ENCODE data around the gene NXPH2. TPM values are rescaled to one million over a fixed set of nuclear protein-coding genes. Genes with fewer than 3 reads are reported as not detected.

Gene NXPH2
- total RNA-seq, 2 donors from 2014 or later = not detected

- Histone ChIP-seq H3K27ac (no peak overlapping the region), H3K36me3 (no peaks in the 10 kb centered on the region), H3K9me3 (no peaks in the 10 kb centered on the region), H3K27me3 (replicated peaks; ENCODE audit: insufficient read depth) (peaks cover 5% of the 10 kb centered on the region), H3K4me1 (ENCODE audit: control insufficient read depth in 1 of 2, low read depth in 2 of 2) (peaks cover 0 to 13% of the 10 kb centered on the region in 2 donors), H3K4me3 (no peak overlapping the region)
- TF ChIP-seq, protein P1, sequence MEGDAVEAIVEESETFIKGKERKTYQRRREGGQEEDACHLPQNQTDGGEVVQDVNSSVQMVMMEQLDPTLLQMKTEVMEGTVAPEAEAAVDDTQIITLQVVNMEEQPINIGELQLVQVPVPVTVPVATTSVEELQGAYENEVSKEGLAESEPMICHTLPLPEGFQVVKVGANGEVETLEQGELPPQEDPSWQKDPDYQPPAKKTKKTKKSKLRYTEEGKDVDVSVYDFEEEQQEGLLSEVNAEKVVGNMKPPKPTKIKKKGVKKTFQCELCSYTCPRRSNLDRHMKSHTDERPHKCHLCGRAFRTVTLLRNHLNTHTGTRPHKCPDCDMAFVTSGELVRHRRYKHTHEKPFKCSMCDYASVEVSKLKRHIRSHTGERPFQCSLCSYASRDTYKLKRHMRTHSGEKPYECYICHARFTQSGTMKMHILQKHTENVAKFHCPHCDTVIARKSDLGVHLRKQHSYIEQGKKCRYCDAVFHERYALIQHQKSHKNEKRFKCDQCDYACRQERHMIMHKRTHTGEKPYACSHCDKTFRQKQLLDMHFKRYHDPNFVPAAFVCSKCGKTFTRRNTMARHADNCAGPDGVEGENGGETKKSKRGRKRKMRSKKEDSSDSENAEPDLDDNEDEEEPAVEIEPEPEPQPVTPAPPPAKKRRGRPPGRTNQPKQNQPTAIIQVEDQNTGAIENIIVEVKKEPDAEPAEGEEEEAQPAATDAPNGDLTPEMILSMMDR (IDR thresholded peaks at IDR 0.05) = no peak
- DNase-seq (ENCODE audit: low spot score) (no peak), ATAC-seq (ENCODE audit: insufficient number of reproducible peaks, low FRiP score, low read depth) (no peak)
These were observed 4.5 kb downstream of the NXPH2 start for GRCh38 chr2:138775736-138776135.

DNA sequence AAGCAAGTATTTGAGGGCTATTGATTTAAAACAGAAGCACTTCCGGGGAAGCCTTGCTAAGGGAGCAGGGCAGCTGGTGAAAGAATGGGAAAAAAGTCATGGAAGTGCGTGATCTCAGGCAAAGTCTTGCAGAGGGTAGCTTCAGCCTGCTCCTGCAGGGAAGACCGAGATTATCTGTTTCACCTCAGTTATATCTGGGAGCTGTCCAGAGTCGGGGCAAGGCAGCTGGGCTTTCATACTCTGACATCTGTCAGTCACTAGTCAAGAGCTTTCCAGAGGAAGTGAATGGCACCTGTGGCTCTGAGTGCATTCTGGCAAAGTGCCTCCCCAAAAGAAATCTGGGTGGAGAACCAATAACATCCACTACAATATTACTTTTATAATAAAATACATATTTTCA is 8.7 kb downstream of the NXPH2 start:
- no peak overlapping the region for H3K4me3 ChIP-seq
- no peaks in the 10 kb centered on the region for H3K36me3 ChIP-seq
- no peak for DNase-seq (ENCODE audit: low spot score)
- TF ChIP-seq, protein P1 (IDR thresholded peaks at IDR 0.05) = no peak
- no peaks in the 10 kb centered on the region for H3K9me3 ChIP-seq
- no peak for ATAC-seq (ENCODE audit: insufficient number of reproducible peaks, low FRiP score, low read depth)
- H3K27ac ChIP-seq = no peak overlapping the region
- no peaks in the 10 kb centered on the region for H3K27me3 ChIP-seq (replicated peaks; ENCODE audit: insufficient read depth)
- no peaks in the 10 kb centered on the region for H3K4me1 ChIP-seq (ENCODE audit: control insufficient read depth in 1 of 2, low read depth in 2 of 2)

- no peaks in the 10 kb centered on the region for H3K9me3 ChIP-seq
- no peaks in the 10 kb centered on the region for H3K27me3 ChIP-seq (replicated peaks; ENCODE audit: insufficient read depth)
- no peaks in the 10 kb centered on the region for H3K4me1 ChIP-seq (ENCODE audit: control insufficient read depth in 1 of 2, low read depth in 2 of 2)
- no peak overlapping the region for H3K4me3 ChIP-seq
- DNase-seq (ENCODE audit: low spot score) = no peak
- H3K36me3 ChIP-seq = no peaks in the 10 kb centered on the region
- TF ChIP-seq, protein P1 (IDR thresholded peaks at IDR 0.05) = no peak
- no peak overlapping the region for H3K27ac ChIP-seq
- ATAC-seq (ENCODE audit: insufficient number of reproducible peaks, low FRiP score, low read depth) = no peak
These were observed 13.1 kb downstream of the NXPH2 start for GRCh38 chr2:138767101-138767500.

- TF ChIP-seq, protein P1 (IDR thresholded peaks at IDR 0.05) = no peak
These were observed 13.7 kb downstream of the NXPH2 start for GRCh38 chr2:138766464-138766863.

GRCh38 chr2:138763971-138764370 is 16.2 kb downstream of the NXPH2 start:
- TF ChIP-seq, protein P1 (IDR thresholded peaks at IDR 0.05) = no peak
- DNase-seq (ENCODE audit: low spot score) (no peak), ATAC-seq (ENCODE audit: insufficient number of reproducible peaks, low FRiP score, low read depth) (no peak)
- Histone ChIP-seq H3K27me3 (replicated peaks; ENCODE audit: insufficient read depth) (no peaks in the 10 kb centered on the region), H3K4me1 (ENCODE audit: control insufficient read depth in 1 of 2, low read depth in 2 of 2) (no peaks in the 10 kb centered on the region), H3K9me3 (no peaks in the 10 kb centered on the region), H3K27ac (no peak overlapping the region), H3K36me3 (no peaks in the 10 kb centered on the region), H3K4me3 (no peak overlapping the region)

More at GRCh38 chr2:138766464-138766863, 13.7 kb downstream of the NXPH2 start:
- Histone ChIP-seq H3K4me1 (ENCODE audit: control insufficient read depth in 1 of 2, low read depth in 2 of 2) (no peaks in the 10 kb centered on the region), H3K27me3 (replicated peaks; ENCODE audit: insufficient read depth) (no peaks in the 10 kb centered on the region), H3K36me3 (no peaks in the 10 kb centered on the region), H3K9me3 (no peaks in the 10 kb centered on the region), H3K27ac (no peak overlapping the region), H3K4me3 (no peak overlapping the region)
- no peak for ATAC-seq (ENCODE audit: insufficient number of reproducible peaks, low FRiP score, low read depth)
- DNase-seq (ENCODE audit: low spot score) = no peak

Data from thoracic aorta (tissue), 2 donors.